PC-3 (cell line): ENCODE measurements around the gene OXNAD1.

Source experiments
- EZH2 ChIP-seq: fragments of 300-600 bp; sonication (generic); IDR thresholded peaks from one replicate; pipeline ENCODE4 v1.6.1; 2017; ENCODE audit warnings: antibody characterized with exemption, mild to moderate bottlenecking, low read length; ENCODE audit not compliant: unreplicated experiment
- TF ChIP-seq, protein P1 (sequence below): fragments of 300-600 bp; sonication (generic); conservative IDR thresholded peaks from 2 replicates; pipeline ENCODE4 v1.5.1; 2017; ENCODE audit warnings: antibody characterized with exemption, low read depth, mild to moderate bottlenecking, low read length

GRCh38 chr3:16264174-16264707 is 771 bp upstream of the OXNAD1 start:
- TF ChIP-seq, protein P1, sequence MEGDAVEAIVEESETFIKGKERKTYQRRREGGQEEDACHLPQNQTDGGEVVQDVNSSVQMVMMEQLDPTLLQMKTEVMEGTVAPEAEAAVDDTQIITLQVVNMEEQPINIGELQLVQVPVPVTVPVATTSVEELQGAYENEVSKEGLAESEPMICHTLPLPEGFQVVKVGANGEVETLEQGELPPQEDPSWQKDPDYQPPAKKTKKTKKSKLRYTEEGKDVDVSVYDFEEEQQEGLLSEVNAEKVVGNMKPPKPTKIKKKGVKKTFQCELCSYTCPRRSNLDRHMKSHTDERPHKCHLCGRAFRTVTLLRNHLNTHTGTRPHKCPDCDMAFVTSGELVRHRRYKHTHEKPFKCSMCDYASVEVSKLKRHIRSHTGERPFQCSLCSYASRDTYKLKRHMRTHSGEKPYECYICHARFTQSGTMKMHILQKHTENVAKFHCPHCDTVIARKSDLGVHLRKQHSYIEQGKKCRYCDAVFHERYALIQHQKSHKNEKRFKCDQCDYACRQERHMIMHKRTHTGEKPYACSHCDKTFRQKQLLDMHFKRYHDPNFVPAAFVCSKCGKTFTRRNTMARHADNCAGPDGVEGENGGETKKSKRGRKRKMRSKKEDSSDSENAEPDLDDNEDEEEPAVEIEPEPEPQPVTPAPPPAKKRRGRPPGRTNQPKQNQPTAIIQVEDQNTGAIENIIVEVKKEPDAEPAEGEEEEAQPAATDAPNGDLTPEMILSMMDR = no peak
- no peak for TF ChIP-seq EZH2
